Panc1 (cell line): ENCODE data around the gene NR2F1.

ENCODE experiments used
- POLR2AphosphoS5 ChIP-seq: IDR thresholded peaks from 2 replicates; pipeline ENCODE4 v1.6.1; 2012; ENCODE audit warnings: mild to moderate bottlenecking, low read depth, low read length, moderate library complexity
- SIN3A ChIP-seq: IDR thresholded peaks from 2 replicates; pipeline ENCODE4 v1.6.1; 2012; ENCODE audit warnings: low read depth, mild to moderate bottlenecking, low read length, moderate library complexity, borderline replicate concordance; ENCODE audit not compliant: insufficient read depth
- TF ChIP-seq, protein P1 (sequence below): fragments of 450-650 bp; IDR thresholded peaks from 2 replicates; pipeline ENCODE4 v1.5.1; 2017; ENCODE audit warnings: mild to moderate bottlenecking
- TF ChIP-seq, protein P2 (sequence below), 2 experiments: IDR thresholded peaks; 2 replicates each; pipeline ENCODE4 v1.6.1; 2011 to 2012; ENCODE audit warnings: low read depth in 2 of 2, control low read depth in 1 of 2, low read length in 1 of 2, mild to moderate bottlenecking in 1 of 2, moderate library complexity in 1 of 2; ENCODE audit not compliant: insufficient read depth in 1 of 2

DNA sequence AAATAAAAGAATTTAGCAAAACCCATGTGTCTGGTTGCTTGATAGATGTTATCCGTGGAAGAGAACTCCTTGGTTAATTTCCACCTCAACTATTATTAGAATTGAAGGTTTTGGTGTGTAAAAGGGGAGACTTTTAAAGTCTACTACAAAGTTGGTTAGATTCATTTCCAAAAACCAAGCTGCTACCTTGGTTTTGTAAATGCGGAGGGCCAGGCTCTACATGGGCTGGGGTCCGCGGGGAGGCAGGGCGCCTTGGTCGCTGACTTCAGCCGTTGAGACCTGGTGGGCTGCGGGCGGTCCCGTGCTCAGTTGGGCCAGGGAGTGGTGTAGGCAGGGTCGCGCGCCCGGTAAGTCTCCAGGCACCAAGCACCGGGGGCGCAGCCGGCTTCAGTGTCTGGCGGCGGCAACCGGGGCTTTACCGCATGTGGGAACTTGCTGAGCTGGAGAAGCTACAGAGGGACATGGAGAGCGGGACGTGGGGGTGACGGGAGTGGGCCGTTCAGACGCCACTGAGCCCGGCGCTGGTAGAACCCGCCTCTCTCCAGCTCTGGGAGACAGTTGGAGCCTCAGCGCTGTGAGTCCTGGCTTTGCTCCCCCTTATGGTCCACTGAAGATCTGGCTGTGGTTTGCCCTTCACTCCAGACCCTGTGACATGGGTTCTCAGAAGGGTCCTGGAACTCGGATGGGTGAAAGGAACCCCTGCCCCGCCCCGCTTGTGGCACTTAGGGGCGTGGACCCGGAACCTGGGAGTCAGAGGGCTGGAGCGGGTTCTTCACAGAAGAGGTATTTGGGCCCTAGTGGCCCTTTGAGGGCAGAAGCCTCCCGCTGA, 11.8 kb downstream of the NR2F1 start:
- TF ChIP-seq SIN3A = no peak
- TF ChIP-seq, protein P1, sequence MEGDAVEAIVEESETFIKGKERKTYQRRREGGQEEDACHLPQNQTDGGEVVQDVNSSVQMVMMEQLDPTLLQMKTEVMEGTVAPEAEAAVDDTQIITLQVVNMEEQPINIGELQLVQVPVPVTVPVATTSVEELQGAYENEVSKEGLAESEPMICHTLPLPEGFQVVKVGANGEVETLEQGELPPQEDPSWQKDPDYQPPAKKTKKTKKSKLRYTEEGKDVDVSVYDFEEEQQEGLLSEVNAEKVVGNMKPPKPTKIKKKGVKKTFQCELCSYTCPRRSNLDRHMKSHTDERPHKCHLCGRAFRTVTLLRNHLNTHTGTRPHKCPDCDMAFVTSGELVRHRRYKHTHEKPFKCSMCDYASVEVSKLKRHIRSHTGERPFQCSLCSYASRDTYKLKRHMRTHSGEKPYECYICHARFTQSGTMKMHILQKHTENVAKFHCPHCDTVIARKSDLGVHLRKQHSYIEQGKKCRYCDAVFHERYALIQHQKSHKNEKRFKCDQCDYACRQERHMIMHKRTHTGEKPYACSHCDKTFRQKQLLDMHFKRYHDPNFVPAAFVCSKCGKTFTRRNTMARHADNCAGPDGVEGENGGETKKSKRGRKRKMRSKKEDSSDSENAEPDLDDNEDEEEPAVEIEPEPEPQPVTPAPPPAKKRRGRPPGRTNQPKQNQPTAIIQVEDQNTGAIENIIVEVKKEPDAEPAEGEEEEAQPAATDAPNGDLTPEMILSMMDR = no peak
- TF ChIP-seq, protein P2, sequence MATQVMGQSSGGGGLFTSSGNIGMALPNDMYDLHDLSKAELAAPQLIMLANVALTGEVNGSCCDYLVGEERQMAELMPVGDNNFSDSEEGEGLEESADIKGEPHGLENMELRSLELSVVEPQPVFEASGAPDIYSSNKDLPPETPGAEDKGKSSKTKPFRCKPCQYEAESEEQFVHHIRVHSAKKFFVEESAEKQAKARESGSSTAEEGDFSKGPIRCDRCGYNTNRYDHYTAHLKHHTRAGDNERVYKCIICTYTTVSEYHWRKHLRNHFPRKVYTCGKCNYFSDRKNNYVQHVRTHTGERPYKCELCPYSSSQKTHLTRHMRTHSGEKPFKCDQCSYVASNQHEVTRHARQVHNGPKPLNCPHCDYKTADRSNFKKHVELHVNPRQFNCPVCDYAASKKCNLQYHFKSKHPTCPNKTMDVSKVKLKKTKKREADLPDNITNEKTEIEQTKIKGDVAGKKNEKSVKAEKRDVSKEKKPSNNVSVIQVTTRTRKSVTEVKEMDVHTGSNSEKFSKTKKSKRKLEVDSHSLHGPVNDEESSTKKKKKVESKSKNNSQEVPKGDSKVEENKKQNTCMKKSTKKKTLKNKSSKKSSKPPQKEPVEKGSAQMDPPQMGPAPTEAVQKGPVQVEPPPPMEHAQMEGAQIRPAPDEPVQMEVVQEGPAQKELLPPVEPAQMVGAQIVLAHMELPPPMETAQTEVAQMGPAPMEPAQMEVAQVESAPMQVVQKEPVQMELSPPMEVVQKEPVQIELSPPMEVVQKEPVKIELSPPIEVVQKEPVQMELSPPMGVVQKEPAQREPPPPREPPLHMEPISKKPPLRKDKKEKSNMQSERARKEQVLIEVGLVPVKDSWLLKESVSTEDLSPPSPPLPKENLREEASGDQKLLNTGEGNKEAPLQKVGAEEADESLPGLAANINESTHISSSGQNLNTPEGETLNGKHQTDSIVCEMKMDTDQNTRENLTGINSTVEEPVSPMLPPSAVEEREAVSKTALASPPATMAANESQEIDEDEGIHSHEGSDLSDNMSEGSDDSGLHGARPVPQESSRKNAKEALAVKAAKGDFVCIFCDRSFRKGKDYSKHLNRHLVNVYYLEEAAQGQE (IDR thresholded peaks at IDR 0.05; ENCODE audit: insufficient read depth in 1 of 2, low read depth in 2 of 2, low read length in 1 of 2) = no peak
- TF ChIP-seq POLR2AphosphoS5 = no peak
